Activated naive CD4-positive, alpha-beta T cell treated with anti-CD3 and anti-CD28 coated beads, Interleukin-2, amount 50 U/mL, for 24 hours (primary cell): ENCODE measurements around the gene CAMK1D.
"Not testable (repeated sequence)": the region's sequence is repeated elsewhere in the genome, so short reads cannot be mapped to it uniquely, and the experiment has no call there.

ENCODE experiments used
- H3K27ac Mint-ChIP-seq: one replicate; pipeline ENCODE4 v1.8.0; 2021; ENCODE audit warnings: mild to moderate bottlenecking, mixed read lengths
- H3K27me3 Mint-ChIP-seq: one replicate; pipeline ENCODE4 v1.8.0; 2021; ENCODE audit warnings: mixed read lengths
- H3K36me3 Mint-ChIP-seq: one replicate; pipeline ENCODE4 v1.8.0; 2021; ENCODE audit warnings: mixed read lengths
- H3K4me1 Mint-ChIP-seq: one replicate; pipeline ENCODE4 v1.8.0; 2021; ENCODE audit warnings: mixed read lengths
- H3K4me3 Mint-ChIP-seq: one replicate; pipeline ENCODE4 v1.8.0; 2021; ENCODE audit warnings: mild to moderate bottlenecking, mixed read lengths
- H3K9me3 Mint-ChIP-seq: one replicate; pipeline ENCODE4 v1.8.0; 2021; ENCODE audit warnings: mixed read lengths

CAMK1D gene

GRCh38 chr10:12439767-12440166 is 90.4 kb downstream of the CAMK1D start:
- not testable (repeated sequence) for H3K27me3 Mint-ChIP-seq, H3K9me3 Mint-ChIP-seq, H3K27ac Mint-ChIP-seq, H3K4me3 Mint-ChIP-seq
- Mint-ChIP-seq H3K36me3 (peaks cover 12% of the 10 kb centered on the region), H3K4me1 (peaks cover 20% of the 10 kb centered on the region)

- Mint-ChIP-seq H3K27ac (peak overlapping the region; percentile 33), H3K4me3 (no peak overlapping the region), H3K36me3 (peaks cover 12% of the 10 kb centered on the region), H3K4me1 (peaks cover 40% of the 10 kb centered on the region), H3K9me3 (peaks cover 4% of the 10 kb centered on the region), H3K27me3 (no peaks in the 10 kb centered on the region)
Measured at GRCh38 chr10:12443026-12443425, 93.7 kb downstream of the CAMK1D start.

GRCh38 chr10:12444981-12445700 is 95.8 kb downstream of the CAMK1D start:
- no peak overlapping the region for H3K4me3 Mint-ChIP-seq
- H3K9me3 Mint-ChIP-seq, result peaks cover 4% of the 10 kb centered on the region
- H3K27me3 Mint-ChIP-seq, result no peaks in the 10 kb centered on the region
- peaks cover 5% of the 10 kb centered on the region for H3K36me3 Mint-ChIP-seq
- H3K4me1 Mint-ChIP-seq, result peaks cover 51% of the 10 kb centered on the region
- no peak overlapping the region for H3K27ac Mint-ChIP-seq

- peaks cover 51% of the 10 kb centered on the region for H3K4me1 Mint-ChIP-seq
- no peak overlapping the region for H3K4me3 Mint-ChIP-seq
- no peak overlapping the region for H3K27ac Mint-ChIP-seq
Measured at GRCh38 chr10:12445701-12446334, 96.5 kb downstream of the CAMK1D start.

GRCh38 chr10:12448340-12448728 is 99.0 kb downstream of the CAMK1D start:
- Mint-ChIP-seq H3K4me3 (peak overlapping the region; percentile 82), H3K9me3 (peaks cover under 1% of the 10 kb centered on the region), H3K4me1 (peaks cover 49% of the 10 kb centered on the region), H3K36me3 (peaks cover 4% of the 10 kb centered on the region), H3K27ac (peak overlapping the region; percentile 91), H3K27me3 (no peaks in the 10 kb centered on the region)

More at GRCh38 chr10:12445701-12446334, 96.5 kb downstream of the CAMK1D start:
- Mint-ChIP-seq H3K27me3 (no peaks in the 10 kb centered on the region), H3K9me3 (peaks cover 4% of the 10 kb centered on the region), H3K36me3 (peaks cover 5% of the 10 kb centered on the region)

GRCh38 chr10:12448729-12449391 is 99.5 kb downstream of the CAMK1D start:
- Mint-ChIP-seq H3K9me3 (no peaks in the 10 kb centered on the region), H3K4me1 (peaks cover 49% of the 10 kb centered on the region)

GRCh38 chr10:12455318-12455717 is 106.0 kb downstream of the CAMK1D start:
- Mint-ChIP-seq H3K9me3 (no peaks in the 10 kb centered on the region), H3K4me1 (peaks cover 17% of the 10 kb centered on the region), H3K27me3 (no peaks in the 10 kb centered on the region), H3K27ac (no peak overlapping the region), H3K4me3 (no peak overlapping the region), H3K36me3 (no peaks in the 10 kb centered on the region)

More at GRCh38 chr10:12448729-12449391, 99.5 kb downstream of the CAMK1D start:
- no peaks in the 10 kb centered on the region for H3K27me3 Mint-ChIP-seq
- peak overlapping the region; percentile 82 for H3K4me3 Mint-ChIP-seq
- peak overlapping the region; percentile 91 for H3K27ac Mint-ChIP-seq
- peaks cover 4% of the 10 kb centered on the region for H3K36me3 Mint-ChIP-seq

GRCh38 chr10:12455766-12456165 is 106.4 kb downstream of the CAMK1D start:
- no peak overlapping the region for H3K4me3 Mint-ChIP-seq
- no peaks in the 10 kb centered on the region for H3K27me3 Mint-ChIP-seq
- H3K36me3 Mint-ChIP-seq, result no peaks in the 10 kb centered on the region
- H3K9me3 Mint-ChIP-seq, result no peaks in the 10 kb centered on the region
- no peak overlapping the region for H3K27ac Mint-ChIP-seq
- H3K4me1 Mint-ChIP-seq, result peaks cover 17% of the 10 kb centered on the region

- no peaks in the 10 kb centered on the region for H3K9me3 Mint-ChIP-seq
- peaks cover 20% of the 10 kb centered on the region for H3K4me1 Mint-ChIP-seq
- no peak overlapping the region for H3K27ac Mint-ChIP-seq
- H3K27me3 Mint-ChIP-seq, result no peaks in the 10 kb centered on the region
- peaks cover 2% of the 10 kb centered on the region for H3K36me3 Mint-ChIP-seq
- no peak overlapping the region for H3K4me3 Mint-ChIP-seq
Measured at GRCh38 chr10:12459340-12459739, 110.0 kb downstream of the CAMK1D start.

- peaks cover 2% of the 10 kb centered on the region for H3K36me3 Mint-ChIP-seq
- no peak overlapping the region for H3K27ac Mint-ChIP-seq
- H3K4me1 Mint-ChIP-seq, result peaks cover 20% of the 10 kb centered on the region
- no peak overlapping the region for H3K4me3 Mint-ChIP-seq
- no peaks in the 10 kb centered on the region for H3K27me3 Mint-ChIP-seq
- H3K9me3 Mint-ChIP-seq, result no peaks in the 10 kb centered on the region
Measured at GRCh38 chr10:12459762-12460161, 110.4 kb downstream of the CAMK1D start.

GRCh38 chr10:12463459-12463838 is 114.1 kb downstream of the CAMK1D start:
- H3K27ac Mint-ChIP-seq, result no peak overlapping the region

GRCh38 chr10:12465385-12466136 is 116.2 kb downstream of the CAMK1D start:
- Mint-ChIP-seq H3K27me3 (no peaks in the 10 kb centered on the region), H3K36me3 (peaks cover 2% of the 10 kb centered on the region), H3K9me3 (no peaks in the 10 kb centered on the region), H3K4me3 (no peak overlapping the region), H3K4me1 (peaks cover 25% of the 10 kb centered on the region), H3K27ac (peak overlapping the region; percentile 32)

More at GRCh38 chr10:12463459-12463838, 114.1 kb downstream of the CAMK1D start:
- H3K36me3 Mint-ChIP-seq, result peaks cover 2% of the 10 kb centered on the region
- H3K9me3 Mint-ChIP-seq, result no peaks in the 10 kb centered on the region
- H3K4me1 Mint-ChIP-seq, result peaks cover 29% of the 10 kb centered on the region
- H3K27me3 Mint-ChIP-seq, result no peaks in the 10 kb centered on the region
- H3K4me3 Mint-ChIP-seq, result no peak overlapping the region

GRCh38 chr10:12466704-12467305 is 117.5 kb downstream of the CAMK1D start:
- Mint-ChIP-seq H3K4me1 (peaks cover 31% of the 10 kb centered on the region), H3K27ac (no peak overlapping the region), H3K27me3 (no peaks in the 10 kb centered on the region), H3K9me3 (no peaks in the 10 kb centered on the region), H3K4me3 (no peak overlapping the region), H3K36me3 (peaks cover 2% of the 10 kb centered on the region)

- Mint-ChIP-seq H3K36me3 (no peaks in the 10 kb centered on the region), H3K4me1 (peaks cover 30% of the 10 kb centered on the region), H3K27ac (no peak overlapping the region), H3K9me3 (no peaks in the 10 kb centered on the region), H3K4me3 (no peak overlapping the region), H3K27me3 (no peaks in the 10 kb centered on the region)
Measured at GRCh38 chr10:12469345-12469744, 120.0 kb downstream of the CAMK1D start.

- no peaks in the 10 kb centered on the region for H3K36me3 Mint-ChIP-seq
- H3K4me1 Mint-ChIP-seq, result peaks cover 27% of the 10 kb centered on the region
- no peaks in the 10 kb centered on the region for H3K9me3 Mint-ChIP-seq
Measured at GRCh38 chr10:12470719-12471118, 121.4 kb downstream of the CAMK1D start.

More at GRCh38 chr10:12470719-12471118, 121.4 kb downstream of the CAMK1D start:
- H3K27ac Mint-ChIP-seq, result no peak overlapping the region
- no peak overlapping the region for H3K4me3 Mint-ChIP-seq
- no peaks in the 10 kb centered on the region for H3K27me3 Mint-ChIP-seq
